NT2/D1 (cell line): ENCODE results near the gene NCAN.

ENCODE experiments used
- DNase-seq: peaks from one replicate; pipeline ENCODE4 v3.0.0-alpha.2; 2011; ENCODE audit warnings: low read depth, low spot score
- H3K27me3 ChIP-seq: 2 replicates; pipeline ENCODE4 v1.6.0; 2011; ENCODE audit warnings: mild to moderate bottlenecking; ENCODE audit not compliant: insufficient read length, insufficient read depth
- H3K36me3 ChIP-seq: 2 replicates; pipeline ENCODE4 v1.6.1; 2011; ENCODE audit warnings: mild to moderate bottlenecking, low read length, mixed read lengths; ENCODE audit not compliant: insufficient read depth, insufficient read length
- H3K4me1 ChIP-seq: 2 replicates; pipeline ENCODE4 v1.5.1; 2011; ENCODE audit not compliant: insufficient read depth, insufficient read length
- H3K4me3 ChIP-seq: 2 replicates; pipeline ENCODE4 v1.5.1; 2011; ENCODE audit warnings: low read depth; ENCODE audit not compliant: insufficient read length
- H3K9ac ChIP-seq: 2 replicates; pipeline ENCODE4 v1.6.0; 2011; ENCODE audit warnings: low read depth; ENCODE audit not compliant: insufficient read length
- H3K9me3 ChIP-seq: 2 replicates; pipeline ENCODE4 v1.5.1; 2011; ENCODE audit warnings: mild to moderate bottlenecking, low read length; ENCODE audit not compliant: insufficient read depth
- SUZ12 ChIP-seq: IDR thresholded peaks from 2 replicates; pipeline ENCODE4 v1.6.1; 2011; ENCODE audit not compliant: insufficient read length, insufficient read depth; ENCODE audit errors: extremely low read depth
- YY1 ChIP-seq: IDR thresholded peaks from 2 replicates; pipeline ENCODE4 v1.6.1; 2011; ENCODE audit not compliant: insufficient read length, insufficient read depth
- ZNF274 ChIP-seq: IDR thresholded peaks from 2 replicates; pipeline ENCODE4 v1.6.1; 2011; ENCODE audit warnings: mild to moderate bottlenecking, low read depth, low read length

Gene NCAN

DNA sequence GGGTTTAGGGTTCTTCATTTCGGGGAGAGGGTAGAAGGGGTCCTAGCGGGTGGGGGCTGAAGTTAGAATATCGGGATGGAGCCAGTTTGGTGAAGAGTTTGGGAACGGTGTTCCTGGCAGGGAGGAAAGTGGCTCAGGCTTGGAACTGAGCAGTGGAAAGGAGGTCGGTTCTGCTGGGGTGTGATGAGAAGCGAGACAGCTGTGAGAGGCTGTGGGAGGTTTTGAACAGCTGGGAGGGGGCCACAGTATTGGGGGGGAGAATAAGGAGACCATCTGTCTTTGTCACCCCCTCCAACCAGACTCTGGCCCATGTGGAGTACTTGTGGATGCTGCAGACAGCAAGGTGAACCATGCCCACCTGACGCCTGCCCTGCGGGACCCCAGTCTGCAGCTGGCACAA, 62.4 kb downstream of the NCAN start:
- TF ChIP-seq SUZ12 (no peak), ZNF274 (no peak), YY1 (no peak)
- Histone ChIP-seq H3K36me3 (peaks cover 44% of the 10 kb centered on the region), H3K27me3 (peaks cover 11% of the 10 kb centered on the region), H3K4me1 (peaks cover 11% of the 10 kb centered on the region), H3K9ac (no peak overlapping the region), H3K4me3 (no peak overlapping the region), H3K9me3 (no peaks in the 10 kb centered on the region)
- DNase-seq, result no peak

DNA sequence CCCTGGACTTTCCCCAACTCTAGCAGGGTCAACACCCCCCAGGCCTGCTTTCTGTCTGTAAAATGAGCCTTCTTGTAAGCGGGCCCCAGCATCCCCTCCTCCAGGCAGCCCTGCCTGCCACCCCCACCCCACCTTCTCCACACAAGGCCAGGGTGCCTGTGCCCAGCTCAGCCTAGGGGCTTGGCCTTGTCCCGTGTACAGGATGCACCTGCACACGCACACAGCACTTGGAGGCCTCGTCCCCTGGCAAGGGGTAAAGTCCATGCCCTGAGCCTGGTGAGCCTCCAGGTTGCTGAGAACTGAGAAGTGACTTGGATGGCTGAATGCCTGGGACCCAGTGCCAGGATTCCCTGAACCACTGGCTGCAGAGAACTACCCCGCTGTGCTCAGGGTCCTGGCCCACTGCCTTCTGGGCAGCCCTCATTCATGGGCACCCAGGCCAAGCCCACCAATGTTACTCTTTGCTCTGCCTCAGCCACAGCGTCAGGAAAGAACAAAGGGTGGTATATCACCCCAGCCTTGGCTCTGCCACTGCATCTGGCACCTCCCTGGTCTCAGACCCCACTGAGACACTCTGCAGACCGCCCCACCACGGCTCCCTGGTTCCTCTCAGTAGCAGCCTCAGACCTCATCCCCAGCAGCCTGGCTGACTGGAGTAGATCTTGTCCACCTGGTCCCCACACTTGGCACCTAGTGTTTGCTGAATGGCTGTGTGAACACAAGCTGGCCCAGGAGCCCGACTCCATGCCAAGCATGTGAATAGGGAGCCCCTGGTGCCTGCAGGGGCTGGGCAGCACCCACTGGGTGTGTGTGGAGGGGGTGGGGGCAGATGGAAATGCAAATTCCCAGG, 63.2 kb downstream of the NCAN start:
- DNase-seq, result no peak
- Histone ChIP-seq H3K4me3 (no peak overlapping the region), H3K9ac (peak overlapping the region; percentile 12), H3K4me1 (peaks cover 11% of the 10 kb centered on the region), H3K27me3 (peaks cover 11% of the 10 kb centered on the region), H3K36me3 (peaks cover 52% of the 10 kb centered on the region), H3K9me3 (no peaks in the 10 kb centered on the region)
- TF ChIP-seq YY1, result no peak
- TF ChIP-seq ZNF274, result no peak
- TF ChIP-seq SUZ12, result no peak

DNA sequence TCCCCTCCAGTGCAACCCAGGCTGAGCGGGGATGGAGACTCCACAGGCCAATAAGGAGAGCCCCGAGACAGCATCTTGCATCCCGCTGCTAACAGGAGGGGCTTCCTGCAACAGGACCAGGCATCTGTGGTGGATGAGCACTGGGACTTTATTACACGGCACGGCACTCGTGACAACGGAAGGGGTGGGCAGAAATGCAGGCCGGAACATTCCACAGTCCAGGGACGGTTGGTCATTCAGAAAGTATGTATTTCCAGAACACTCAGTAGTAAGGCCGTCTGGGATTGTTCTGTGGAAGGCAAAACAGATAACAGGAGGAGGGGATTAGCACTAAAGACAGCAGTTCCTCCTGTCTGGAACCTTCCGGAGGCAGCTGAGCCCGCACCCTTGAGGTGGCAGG, 64.6 kb downstream of the NCAN start:
- Histone ChIP-seq H3K27me3 (peaks cover 11% of the 10 kb centered on the region), H3K9ac (no peak overlapping the region), H3K36me3 (peaks cover 67% of the 10 kb centered on the region), H3K4me1 (peaks cover 11% of the 10 kb centered on the region), H3K9me3 (no peaks in the 10 kb centered on the region), H3K4me3 (no peak overlapping the region)
- TF ChIP-seq YY1 (no peak), SUZ12 (no peak), ZNF274 (no peak)
- DNase-seq, result no peak

DNA sequence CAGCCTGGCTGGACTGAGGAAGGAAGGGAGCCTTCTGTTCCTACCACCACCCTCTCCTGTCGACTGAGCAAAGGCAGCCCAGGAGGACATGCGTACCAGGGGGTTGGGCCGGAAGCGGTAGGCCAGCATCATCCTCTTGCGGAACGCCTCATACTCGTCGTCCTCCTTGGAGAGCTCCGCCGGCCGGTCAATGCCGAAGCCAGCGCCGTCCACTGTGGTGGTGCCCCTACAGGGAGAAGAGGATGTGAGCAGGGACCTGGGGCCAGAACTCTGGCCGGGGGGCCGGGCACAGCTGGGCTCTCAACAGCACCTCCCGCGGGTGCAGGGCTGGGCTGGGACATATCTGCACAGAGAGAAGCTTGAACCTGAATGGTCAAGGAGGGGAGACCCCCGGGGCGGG, 65.1 kb downstream of the NCAN start:
- Histone ChIP-seq H3K9ac (no peak overlapping the region), H3K4me1 (peaks cover 11% of the 10 kb centered on the region), H3K27me3 (peaks cover 9% of the 10 kb centered on the region), H3K9me3 (no peaks in the 10 kb centered on the region), H3K4me3 (no peak overlapping the region), H3K36me3 (peaks cover 71% of the 10 kb centered on the region)
- TF ChIP-seq SUZ12 (no peak), YY1 (no peak), ZNF274 (no peak)
- no peak for DNase-seq

DNA sequence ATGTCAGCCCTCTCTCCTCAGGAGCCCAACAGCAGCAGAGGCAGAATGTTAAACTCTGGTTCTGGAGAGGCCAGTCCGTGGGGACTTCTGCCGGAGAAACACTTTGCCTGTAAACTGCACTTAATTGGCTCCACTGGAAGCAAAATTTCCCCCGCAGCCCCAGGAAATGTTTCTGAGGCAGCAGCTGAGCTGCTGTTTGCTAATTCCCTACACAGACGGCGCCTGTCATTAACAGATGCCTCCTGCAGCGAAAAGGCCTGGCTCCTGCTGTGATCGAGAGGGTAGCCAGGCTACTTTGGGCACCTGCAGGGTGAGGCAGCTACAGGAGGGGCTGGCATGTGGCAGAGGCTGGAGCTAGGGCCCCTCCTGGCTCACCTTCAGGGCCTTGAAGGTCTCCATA, 66.6 kb downstream of the NCAN start:
- no peaks in the 10 kb centered on the region for H3K9me3 ChIP-seq
- no peak overlapping the region for H3K9ac ChIP-seq
- H3K4me3 ChIP-seq, result no peak overlapping the region
- H3K4me1 ChIP-seq, result peaks cover 6% of the 10 kb centered on the region
- no peaks in the 10 kb centered on the region for H3K27me3 ChIP-seq
- no peak for DNase-seq
- TF ChIP-seq ZNF274, result no peak
- no peak for TF ChIP-seq YY1
- TF ChIP-seq SUZ12, result no peak
- peaks cover 81% of the 10 kb centered on the region for H3K36me3 ChIP-seq

DNA sequence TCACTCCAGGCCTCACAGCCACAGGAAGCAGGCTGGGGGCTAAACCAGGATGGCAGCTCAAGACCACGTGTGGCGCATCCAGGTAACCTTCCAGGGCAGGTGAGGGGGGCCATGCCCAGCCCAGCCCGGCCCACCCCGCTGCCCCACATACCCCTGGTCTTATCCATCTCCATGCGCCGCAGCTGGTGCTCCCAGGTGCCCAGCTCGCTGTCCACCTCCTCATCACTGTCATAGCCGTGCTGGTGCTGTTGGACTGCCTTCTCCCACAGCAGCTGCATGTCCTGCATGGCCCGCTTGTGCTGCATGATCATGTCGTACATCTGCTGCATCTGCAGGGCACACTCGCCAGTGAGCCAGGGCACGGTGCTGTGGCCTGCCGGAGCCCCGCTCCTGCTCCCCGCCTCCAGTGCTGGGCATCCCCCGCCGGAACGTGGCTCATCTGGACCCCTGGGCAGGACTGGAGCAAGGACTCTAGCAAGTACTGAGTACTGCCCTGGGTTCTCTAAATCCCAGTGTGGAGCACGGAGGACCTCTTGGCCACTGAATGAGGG, 67.4 kb downstream of the NCAN start:
- peaks cover 6% of the 10 kb centered on the region for H3K4me1 ChIP-seq
- no peak for TF ChIP-seq ZNF274
- no peak for TF ChIP-seq YY1
- no peak for TF ChIP-seq SUZ12
- no peak overlapping the region for H3K4me3 ChIP-seq
- H3K27me3 ChIP-seq, result no peaks in the 10 kb centered on the region
- H3K9ac ChIP-seq, result no peak overlapping the region
- H3K9me3 ChIP-seq, result no peaks in the 10 kb centered on the region
- H3K36me3 ChIP-seq, result peaks cover 87% of the 10 kb centered on the region
- no peak for DNase-seq

DNA sequence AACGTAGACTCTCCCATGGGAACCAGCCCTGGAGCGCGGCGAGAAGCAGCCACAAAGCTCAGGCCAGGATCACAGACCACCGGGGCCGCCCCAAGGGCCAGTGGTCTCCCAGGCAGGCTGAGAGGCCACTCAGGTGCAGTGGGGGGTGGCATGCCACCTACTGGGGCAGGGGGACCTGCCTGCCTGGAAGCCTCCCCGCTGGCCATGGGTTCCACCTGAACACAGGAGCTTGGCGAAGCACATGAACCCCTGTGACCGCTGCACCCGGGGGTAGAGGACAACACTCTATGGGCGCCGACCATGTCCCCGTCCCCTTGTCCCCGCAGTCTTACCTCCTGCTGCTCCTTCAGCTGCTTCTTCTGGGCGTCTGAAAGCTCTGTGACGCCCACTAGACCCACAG, 68.1 kb downstream of the NCAN start:
- Histone ChIP-seq H3K9me3 (no peaks in the 10 kb centered on the region), H3K36me3 (peaks cover 90% of the 10 kb centered on the region), H3K9ac (no peak overlapping the region), H3K4me3 (no peak overlapping the region), H3K4me1 (peaks cover 5% of the 10 kb centered on the region), H3K27me3 (no peaks in the 10 kb centered on the region)
- TF ChIP-seq YY1, result no peak
- DNase-seq, result no peak
